Neural cell (in vitro differentiated cells): Measurements from ENCODE around the gene ARFGAP1. TPM values are rescaled to one million over a fixed set of nuclear protein-coding genes. Genes with fewer than 3 reads are reported as not detected.

Experiments used
- H2AFZ ChIP-seq: fragments of 200-600, 300-800 bp; sonication (generic), shearing (Covaris generic); 2 replicates; pipeline ENCODE4 v1.6.0; 2014; ENCODE audit warnings: low read depth, mild to moderate bottlenecking, antibody characterized with exemption, low read length, moderate library complexity
- H3F3A ChIP-seq: fragments of 200-600 bp; shearing (Covaris generic); 2 replicates; pipeline ENCODE4 v1.6.1; 2016; ENCODE audit warnings: mild to moderate bottlenecking, moderate library complexity, mixed read lengths, antibody characterized with exemption, low read length; ENCODE audit not compliant: insufficient read depth, poor library complexity, severe bottlenecking
- H3K27ac ChIP-seq: fragments of 200-600, 300-800 bp; sonication (generic), shearing (Covaris generic); 2 replicates; pipeline ENCODE4 v1.5.1; 2014; ENCODE audit warnings: mild to moderate bottlenecking, low read length, moderate library complexity
- H3K27me3 ChIP-seq: fragments of 300-800, 200-600 bp; sonication (generic), shearing (Covaris generic); 2 replicates; pipeline ENCODE4 v1.6.0; 2014; ENCODE audit warnings: mild to moderate bottlenecking, low read depth, low read length, moderate library complexity; ENCODE audit not compliant: insufficient read depth
- H3K36me3 ChIP-seq: fragments of 300-800, 200-600 bp; sonication (generic), shearing (Covaris generic); 2 replicates; pipeline ENCODE4 v1.5.1; 2014; ENCODE audit warnings: mild to moderate bottlenecking, antibody characterized with exemption, low read length, moderate library complexity; ENCODE audit not compliant: insufficient read depth
- H3K4me2 ChIP-seq: fragments of 300-800, 200-600 bp; sonication (generic), shearing (Covaris generic); 2 replicates; pipeline ENCODE4 v1.6.0; 2014; ENCODE audit warnings: mild to moderate bottlenecking, low read length
- H3K4me3 ChIP-seq: fragments of 300-800, 200-600 bp; sonication (generic), shearing (Covaris generic); 2 replicates; pipeline ENCODE4 v1.5.1; 2014; ENCODE audit warnings: mild to moderate bottlenecking, low read length, moderate library complexity
- H3K79me2 ChIP-seq: fragments of 200-600 bp; shearing (Covaris generic); replicated peaks from 2 replicates; pipeline ENCODE4 v1.6.0; 2014; ENCODE audit warnings: mild to moderate bottlenecking, low read length, moderate library complexity; ENCODE audit not compliant: insufficient read depth
- H3K9ac ChIP-seq: fragments of 300-800, 200-600 bp; sonication (generic), shearing (Covaris generic); 2 replicates; pipeline ENCODE4 v1.6.1; 2016; ENCODE audit warnings: mild to moderate bottlenecking, low read length, mixed read lengths
- H3K9me2 ChIP-seq: fragments of 200-600 bp; shearing (Covaris generic); 2 replicates; pipeline ENCODE4 v1.6.1; 2016; ENCODE audit warnings: mild to moderate bottlenecking, low read length, mixed read lengths; ENCODE audit not compliant: insufficient read depth
- H3K9me3 ChIP-seq: fragments of 200-600, 300-800 bp; sonication (generic), shearing (Covaris generic); 2 replicates; pipeline ENCODE4 v1.6.1; 2016; ENCODE audit warnings: mild to moderate bottlenecking, mixed run types, low read length, moderate library complexity, mixed read lengths
- H4K20me1 ChIP-seq: fragments of 200-600 bp; shearing (Covaris generic); 2 replicates; pipeline ENCODE4 v1.6.1; 2016; ENCODE audit warnings: mild to moderate bottlenecking, mixed run types; ENCODE audit not compliant: insufficient read depth
- EP300 ChIP-seq: fragments of 450-650 bp; conservative IDR thresholded peaks from 2 replicates; pipeline ENCODE4 v1.6.1; 2014; ENCODE audit warnings: antibody characterized with exemption, mild to moderate bottlenecking, moderate library complexity; ENCODE audit not compliant: poor library complexity, severe bottlenecking
- EZH2 ChIP-seq: fragments of 200-600, 300-800 bp; shearing (Covaris generic), sonication (generic); IDR thresholded peaks from 2 replicates; pipeline ENCODE4 v1.6.1; 2014; ENCODE audit warnings: antibody characterized with exemption, low read length, borderline replicate concordance, mild to moderate bottlenecking; ENCODE audit not compliant: insufficient read depth, poor library complexity, severe bottlenecking
- MXI1 ChIP-seq: fragments of 450-650 bp; conservative IDR thresholded peaks from 2 replicates; pipeline ENCODE4 v1.6.1; 2014; ENCODE audit warnings: antibody characterized with exemption, mild to moderate bottlenecking; ENCODE audit not compliant: poor library complexity, severe bottlenecking
- POLR2AphosphoS5 ChIP-seq: IDR thresholded peaks from 2 replicates; pipeline ENCODE4 v1.6.1; 2012
- RAD21 ChIP-seq: fragments of 450-650 bp; conservative IDR thresholded peaks from 2 replicates; pipeline ENCODE4 v1.6.1; 2014; ENCODE audit warnings: antibody characterized with exemption, mild to moderate bottlenecking, moderate library complexity
- REST ChIP-seq: IDR thresholded peaks from 2 replicates; pipeline ENCODE4 v1.6.1; 2012; ENCODE audit warnings: borderline replicate concordance
- SMC3 ChIP-seq: fragments of 450-650 bp; conservative IDR thresholded peaks from 2 replicates; pipeline ENCODE4 v1.6.1; 2014; ENCODE audit warnings: antibody characterized with exemption, mild to moderate bottlenecking, moderate library complexity; ENCODE audit not compliant: poor library complexity
- TAF1 ChIP-seq: IDR thresholded peaks from 2 replicates; pipeline ENCODE4 v1.6.1; 2012; ENCODE audit warnings: low read depth
- polyA plus RNA-seq: library from polyadenylated mRNA; depleted of rRNA; stranded (reverse); fragments of >200 nt; gene quantifications from 2 replicates; pipeline ENCODE4 v1.2.3, GENCODE V29; 2014
- TF ChIP-seq, protein P1 (sequence below): fragments of 450-650 bp; IDR thresholded peaks from 2 replicates; pipeline ENCODE4 v1.5.1; 2014; ENCODE audit warnings: antibody characterized with exemption, mild to moderate bottlenecking, moderate library complexity; ENCODE audit not compliant: poor library complexity, severe bottlenecking

The ARFGAP1 gene
- polyA plus RNA-seq, 1 donor from 2014 or later, result 70.2 TPM

DNA sequence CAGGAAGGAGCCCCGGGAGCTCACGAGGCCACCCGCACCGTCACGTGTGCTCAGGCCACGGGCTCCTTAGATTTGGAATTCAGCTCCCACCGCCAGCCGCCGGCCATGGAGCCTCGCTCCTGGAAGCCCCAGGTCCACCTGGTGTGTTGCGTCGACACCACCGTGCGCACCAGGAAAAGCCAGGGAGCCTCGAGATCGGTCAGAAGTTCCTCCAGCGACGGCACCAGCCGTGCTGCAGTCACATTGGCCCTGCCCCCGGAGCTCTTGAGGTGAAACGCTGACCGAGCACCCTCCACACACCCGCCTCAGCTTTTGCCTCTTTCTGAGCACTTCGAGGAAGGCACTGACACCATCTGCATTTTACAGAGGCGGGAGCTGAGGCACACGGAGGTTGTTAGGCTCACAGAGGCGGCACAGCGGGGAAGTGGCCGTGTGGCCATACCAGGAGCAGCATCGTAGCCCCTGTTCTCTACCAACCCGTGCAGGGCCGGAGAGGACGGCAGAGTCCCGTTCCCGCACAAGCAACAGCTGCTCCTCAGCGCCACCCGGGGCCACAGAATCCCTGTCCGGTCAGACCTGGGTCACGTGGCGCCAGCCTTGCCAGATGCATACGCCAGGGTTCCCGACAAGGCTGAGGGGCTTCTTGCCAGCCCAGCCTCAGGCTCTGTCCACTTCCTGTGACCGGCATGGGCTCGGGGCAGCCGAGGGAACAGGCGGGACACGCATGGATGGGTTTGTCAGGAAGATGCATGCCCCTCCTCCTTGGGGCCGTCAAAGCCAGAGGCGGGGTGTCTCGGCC lies 25.9 kb upstream of the ARFGAP1 start:
- H4K20me1 ChIP-seq, result no peaks in the 10 kb centered on the region
- H3K36me3 ChIP-seq, result no peaks in the 10 kb centered on the region
- H3K9ac ChIP-seq, result no peak overlapping the region
- TF ChIP-seq MXI1 (no peak), POLR2AphosphoS5 (no peak), EP300 (no peak), TAF1 (no peak), RAD21 (no peak), EZH2 (no peak), SMC3 (no peak), REST (no peak)
- TF ChIP-seq, protein P1, sequence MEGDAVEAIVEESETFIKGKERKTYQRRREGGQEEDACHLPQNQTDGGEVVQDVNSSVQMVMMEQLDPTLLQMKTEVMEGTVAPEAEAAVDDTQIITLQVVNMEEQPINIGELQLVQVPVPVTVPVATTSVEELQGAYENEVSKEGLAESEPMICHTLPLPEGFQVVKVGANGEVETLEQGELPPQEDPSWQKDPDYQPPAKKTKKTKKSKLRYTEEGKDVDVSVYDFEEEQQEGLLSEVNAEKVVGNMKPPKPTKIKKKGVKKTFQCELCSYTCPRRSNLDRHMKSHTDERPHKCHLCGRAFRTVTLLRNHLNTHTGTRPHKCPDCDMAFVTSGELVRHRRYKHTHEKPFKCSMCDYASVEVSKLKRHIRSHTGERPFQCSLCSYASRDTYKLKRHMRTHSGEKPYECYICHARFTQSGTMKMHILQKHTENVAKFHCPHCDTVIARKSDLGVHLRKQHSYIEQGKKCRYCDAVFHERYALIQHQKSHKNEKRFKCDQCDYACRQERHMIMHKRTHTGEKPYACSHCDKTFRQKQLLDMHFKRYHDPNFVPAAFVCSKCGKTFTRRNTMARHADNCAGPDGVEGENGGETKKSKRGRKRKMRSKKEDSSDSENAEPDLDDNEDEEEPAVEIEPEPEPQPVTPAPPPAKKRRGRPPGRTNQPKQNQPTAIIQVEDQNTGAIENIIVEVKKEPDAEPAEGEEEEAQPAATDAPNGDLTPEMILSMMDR, result no peak
- H2AFZ ChIP-seq, result no peak overlapping the region
- H3K9me2 ChIP-seq, result no peaks in the 10 kb centered on the region
- peaks cover 1% of the 10 kb centered on the region for H3K79me2 ChIP-seq
- no peaks in the 10 kb centered on the region for H3F3A ChIP-seq
- no peak overlapping the region for H3K4me2 ChIP-seq
- H3K9me3 ChIP-seq, result no peaks in the 10 kb centered on the region
- H3K4me3 ChIP-seq, result no peak overlapping the region
- no peaks in the 10 kb centered on the region for H3K27me3 ChIP-seq
- no peak overlapping the region for H3K27ac ChIP-seq

- Histone ChIP-seq H4K20me1 (no peaks in the 10 kb centered on the region), H3K27ac (no peak overlapping the region), H3K9ac (no peak overlapping the region), H3K36me3 (no peaks in the 10 kb centered on the region), H2AFZ (no peak overlapping the region), H3K79me2 (peaks cover 10% of the 10 kb centered on the region), H3K9me3 (no peaks in the 10 kb centered on the region), H3K4me3 (no peak overlapping the region), H3F3A (no peaks in the 10 kb centered on the region), H3K27me3 (peaks cover 1% of the 10 kb centered on the region), H3K4me2 (no peak overlapping the region), H3K9me2 (no peaks in the 10 kb centered on the region)
- TF ChIP-seq SMC3 (no peak), RAD21 (no peak), EZH2 (no peak), REST (no peak), MXI1 (no peak), TAF1 (no peak), POLR2AphosphoS5 (no peak), EP300 (no peak)
- TF ChIP-seq, protein P1, result no peak
Measured at GRCh38 chr20:63247671-63248228, 24.9 kb upstream of the ARFGAP1 start.
